ENCODE data around the gene PROCA1.

DNA sequence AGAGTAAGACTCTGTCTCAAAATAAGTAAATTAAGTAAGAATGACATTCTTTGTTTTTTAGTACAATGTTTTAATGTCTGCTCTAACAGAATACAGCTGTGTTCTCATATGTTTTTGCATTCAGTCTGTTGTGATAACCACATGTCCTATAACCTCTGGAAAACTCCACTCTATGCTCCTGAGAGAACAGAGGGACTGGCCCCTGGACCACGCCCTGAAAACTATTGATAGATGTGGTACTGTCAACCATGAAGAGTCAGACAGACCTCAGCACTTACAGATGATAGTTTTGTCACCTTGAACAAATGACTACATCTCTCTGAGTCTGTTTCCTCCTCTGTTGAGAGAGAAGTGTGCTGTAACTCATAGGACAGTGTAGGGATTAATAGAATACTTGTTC, 41.8 kb downstream of the PROCA1 start:
- TF ChIP-seq POLR2A (IDR thresholded peaks at IDR 0.05): no peak
- TF ChIP-seq, protein P1, sequence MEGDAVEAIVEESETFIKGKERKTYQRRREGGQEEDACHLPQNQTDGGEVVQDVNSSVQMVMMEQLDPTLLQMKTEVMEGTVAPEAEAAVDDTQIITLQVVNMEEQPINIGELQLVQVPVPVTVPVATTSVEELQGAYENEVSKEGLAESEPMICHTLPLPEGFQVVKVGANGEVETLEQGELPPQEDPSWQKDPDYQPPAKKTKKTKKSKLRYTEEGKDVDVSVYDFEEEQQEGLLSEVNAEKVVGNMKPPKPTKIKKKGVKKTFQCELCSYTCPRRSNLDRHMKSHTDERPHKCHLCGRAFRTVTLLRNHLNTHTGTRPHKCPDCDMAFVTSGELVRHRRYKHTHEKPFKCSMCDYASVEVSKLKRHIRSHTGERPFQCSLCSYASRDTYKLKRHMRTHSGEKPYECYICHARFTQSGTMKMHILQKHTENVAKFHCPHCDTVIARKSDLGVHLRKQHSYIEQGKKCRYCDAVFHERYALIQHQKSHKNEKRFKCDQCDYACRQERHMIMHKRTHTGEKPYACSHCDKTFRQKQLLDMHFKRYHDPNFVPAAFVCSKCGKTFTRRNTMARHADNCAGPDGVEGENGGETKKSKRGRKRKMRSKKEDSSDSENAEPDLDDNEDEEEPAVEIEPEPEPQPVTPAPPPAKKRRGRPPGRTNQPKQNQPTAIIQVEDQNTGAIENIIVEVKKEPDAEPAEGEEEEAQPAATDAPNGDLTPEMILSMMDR (IDR thresholded peaks at IDR 0.05): no peak
